ENCODE data around the gene DHX30.
A peak's percentile ranks its signal among the peaks of the same experiment; 100 is the strongest.
"Not testable (repeated sequence)": the region's sequence is repeated elsewhere in the genome, so short reads cannot be mapped to it uniquely, and the experiment has no call there.

DHX30 gene

GRCh38 chr3:47804577-47804976, 1.6 kb downstream of the DHX30 start:
- DNase-seq: no peak

- no peak for DNase-seq
These were observed 10.7 kb downstream of the DHX30 start for GRCh38 chr3:47813551-47814177.

- DNase-seq: no peak
These were observed 14.7 kb downstream of the DHX30 start for GRCh38 chr3:47817609-47818008.

GRCh38 chr3:47824541-47825473, 21.9 kb downstream of the DHX30 start:
- peak; percentile 89 for DNase-seq

- DNase-seq: peak; percentile 37
These were observed 22.7 kb downstream of the DHX30 start for GRCh38 chr3:47825590-47825989.

- DNase-seq: not testable (repeated sequence)
These were observed 26.5 kb downstream of the DHX30 start for GRCh38 chr3:47829482-47829881.

- DNase-seq: no peak
These were observed 34.0 kb downstream of the DHX30 start for GRCh38 chr3:47836986-47837385.

- DNase-seq: no peak
These were observed 35.6 kb downstream of the DHX30 start for GRCh38 chr3:47838503-47838902.

- no peak for DNase-seq
These were observed 38.9 kb downstream of the DHX30 start for GRCh38 chr3:47841786-47842349.

GRCh38 chr3:47846186-47846879, 43.4 kb downstream of the DHX30 start:
- DNase-seq: no peak

- no peak for DNase-seq
These were observed 43.9 kb downstream of the DHX30 start for GRCh38 chr3:47846880-47847248.

GRCh38 chr3:47847260-47847659, 44.3 kb downstream of the DHX30 start:
- DNase-seq: no peak

GRCh38 chr3:47847801-47848518, 45.0 kb downstream of the DHX30 start:
- no peak for DNase-seq

- DNase-seq: no peak
These were observed 45.7 kb downstream of the DHX30 start for GRCh38 chr3:47848599-47849117.

GRCh38 chr3:47849186-47849698, 46.3 kb downstream of the DHX30 start:
- DNase-seq: no peak

- DNase-seq: peak; percentile 34
These were observed 47.0 kb downstream of the DHX30 start for GRCh38 chr3:47849699-47850563.

GRCh38 chr3:47850564-47851410, 47.8 kb downstream of the DHX30 start:
- DNase-seq: no peak

GRCh38 chr3:47851888-47852603, 49.1 kb downstream of the DHX30 start:
- DNase-seq: no peak
